KG1 (cell line): ENCODE results near the gene EIF3I.

ENCODE experiments used
- DNase-seq: peaks from one replicate; lab custom pipeline; 2025; lab: John Stamatoyannopoulos, UW

EIF3I gene

GRCh38 chr1:32266921-32267591, 44.8 kb downstream of the EIF3I start:
- no peak for DNase-seq

DNA sequence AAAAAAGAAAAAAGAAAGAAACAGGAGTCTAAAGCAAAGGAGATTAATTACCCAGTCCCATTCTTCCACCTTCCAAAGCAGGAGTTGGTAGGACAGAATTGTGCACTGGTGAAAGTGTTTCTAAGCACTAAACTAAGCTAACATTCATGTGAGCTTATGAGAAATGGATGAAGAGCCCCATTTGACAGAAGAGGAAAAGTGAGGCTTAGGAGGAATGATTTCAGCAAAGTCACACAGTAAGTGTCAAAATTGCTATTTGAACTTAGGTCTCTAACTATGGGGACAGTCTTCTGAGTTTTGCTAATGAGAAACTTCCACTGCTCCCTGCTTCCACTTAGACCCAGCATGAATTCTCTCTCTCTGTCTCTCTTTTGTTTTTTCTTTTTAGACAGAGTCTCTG, 47.5 kb downstream of the EIF3I start:
- no peak for DNase-seq

GRCh38 chr1:32272557-32273390, 50.6 kb downstream of the EIF3I start:
- no peak for DNase-seq

DNA sequence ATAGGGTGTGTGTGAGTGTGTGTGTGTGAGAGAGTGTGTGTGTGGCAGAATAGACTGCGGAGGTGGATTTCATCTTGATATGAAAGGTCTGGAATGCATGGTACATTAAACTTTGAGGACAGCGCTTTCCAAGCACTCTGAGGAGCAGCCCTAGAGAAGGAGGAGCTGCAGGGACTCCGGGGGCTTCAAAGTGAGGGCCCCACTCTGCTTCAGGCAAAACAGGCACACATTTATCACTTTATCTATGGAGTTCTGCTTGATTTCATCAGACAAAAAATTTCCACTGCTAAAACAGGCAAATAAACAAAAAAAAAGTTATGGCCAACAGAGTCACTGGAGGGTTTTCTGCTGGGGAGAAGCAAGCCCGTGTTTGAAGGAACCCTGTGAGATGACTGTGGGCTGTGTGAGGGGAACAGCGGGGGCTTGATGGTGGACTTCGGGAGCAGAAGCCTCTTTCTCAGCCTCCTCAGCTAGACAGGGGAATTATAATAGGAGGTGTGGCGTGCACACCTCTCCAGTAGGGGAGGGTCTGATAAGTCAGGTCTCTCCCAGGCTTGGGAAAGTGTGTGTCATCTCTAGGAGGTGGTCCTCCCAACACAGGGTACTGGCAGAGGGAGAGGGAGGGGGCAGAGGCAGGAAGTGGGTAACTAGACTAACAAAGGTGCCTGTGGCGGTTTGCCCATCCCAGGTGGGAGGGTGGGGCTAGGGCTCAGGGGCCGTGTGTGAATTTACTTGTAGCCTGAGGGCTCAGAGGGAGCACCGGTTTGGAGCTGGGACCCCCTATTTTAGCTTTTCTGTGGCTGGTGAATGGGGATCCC, 51.4 kb downstream of the EIF3I start:
- DNase-seq, result no peak

DNA sequence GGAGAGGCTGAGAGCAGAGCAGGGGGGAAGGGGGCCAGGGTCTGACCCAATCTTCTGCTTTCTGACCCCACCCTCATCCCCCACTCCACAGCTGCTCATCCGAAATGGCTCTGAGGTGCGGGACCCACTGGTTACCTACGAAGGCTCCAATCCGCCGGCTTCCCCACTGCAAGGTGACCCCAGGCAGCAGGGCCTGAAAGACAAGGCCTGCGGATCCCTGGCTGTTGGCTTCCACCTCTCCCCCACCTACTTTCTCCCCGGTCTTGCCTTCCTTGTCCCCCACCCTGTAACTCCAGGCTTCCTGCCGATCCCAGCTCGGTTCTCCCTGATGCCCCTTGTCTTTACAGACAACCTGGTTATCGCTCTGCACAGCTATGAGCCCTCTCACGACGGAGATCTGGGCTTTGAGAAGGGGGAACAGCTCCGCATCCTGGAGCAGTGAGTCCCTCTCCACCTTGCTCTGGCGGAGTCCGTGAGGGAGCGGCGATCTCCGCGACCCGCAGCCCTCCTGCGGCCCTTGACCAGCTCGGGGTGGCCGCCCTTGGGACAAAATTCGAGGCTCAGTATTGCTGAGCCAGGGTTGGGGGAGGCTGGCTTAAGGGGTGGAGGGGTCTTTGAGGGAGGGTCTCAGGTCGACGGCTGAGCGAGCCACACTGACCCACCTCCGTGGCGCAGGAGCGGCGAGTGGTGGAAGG, 52.6 kb downstream of the EIF3I start:
- no peak for DNase-seq

- DNase-seq, result no peak
Observed at GRCh38 chr1:32275424-32275823, 53.2 kb downstream of the EIF3I start.

DNA sequence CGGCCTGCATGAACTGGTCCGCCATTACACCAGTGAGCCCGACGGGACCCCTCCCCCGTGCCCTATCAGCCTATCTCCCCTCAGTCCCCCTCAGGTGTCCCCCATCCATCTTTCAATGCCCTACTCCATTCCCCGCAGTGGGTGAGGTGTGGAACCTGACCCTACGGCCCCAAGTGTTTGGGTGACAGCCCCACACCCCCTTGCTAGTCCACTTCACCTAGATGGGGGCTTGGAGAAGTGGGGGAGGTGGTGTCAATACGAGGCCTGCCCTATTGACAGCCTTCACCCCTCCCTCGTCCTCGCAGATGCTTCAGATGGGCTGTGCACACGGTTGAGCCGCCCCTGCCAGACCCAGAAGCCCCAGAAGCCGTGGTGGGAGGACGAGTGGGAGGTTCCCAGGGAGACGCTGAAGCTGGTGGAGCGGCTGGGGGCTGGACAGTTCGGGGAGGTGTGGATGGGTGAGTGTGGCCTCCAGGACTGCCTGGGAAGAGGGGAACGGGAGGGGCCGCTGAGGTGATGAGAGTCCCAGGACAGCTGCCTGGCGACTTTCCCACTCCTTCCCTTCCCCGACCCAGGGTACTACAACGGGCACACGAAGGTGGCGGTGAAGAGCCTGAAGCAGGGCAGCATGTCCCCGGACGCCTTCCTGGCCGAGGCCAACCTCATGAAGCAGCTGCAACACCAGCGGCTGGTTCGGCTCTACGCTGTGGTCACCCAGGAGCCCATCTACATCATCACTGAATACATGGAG, 54.0 kb downstream of the EIF3I start:
- no peak for DNase-seq
